ENCODE results near the gene HBS1L. TPM values are rescaled to one million over a fixed set of nuclear protein-coding genes. Genes with fewer than 3 reads are reported as not detected.

Gene HBS1L
- polyA plus RNA-seq, 1 of the 3 experiments (the other 2 are of a cell fraction), result 19.0 TPM

DNA sequence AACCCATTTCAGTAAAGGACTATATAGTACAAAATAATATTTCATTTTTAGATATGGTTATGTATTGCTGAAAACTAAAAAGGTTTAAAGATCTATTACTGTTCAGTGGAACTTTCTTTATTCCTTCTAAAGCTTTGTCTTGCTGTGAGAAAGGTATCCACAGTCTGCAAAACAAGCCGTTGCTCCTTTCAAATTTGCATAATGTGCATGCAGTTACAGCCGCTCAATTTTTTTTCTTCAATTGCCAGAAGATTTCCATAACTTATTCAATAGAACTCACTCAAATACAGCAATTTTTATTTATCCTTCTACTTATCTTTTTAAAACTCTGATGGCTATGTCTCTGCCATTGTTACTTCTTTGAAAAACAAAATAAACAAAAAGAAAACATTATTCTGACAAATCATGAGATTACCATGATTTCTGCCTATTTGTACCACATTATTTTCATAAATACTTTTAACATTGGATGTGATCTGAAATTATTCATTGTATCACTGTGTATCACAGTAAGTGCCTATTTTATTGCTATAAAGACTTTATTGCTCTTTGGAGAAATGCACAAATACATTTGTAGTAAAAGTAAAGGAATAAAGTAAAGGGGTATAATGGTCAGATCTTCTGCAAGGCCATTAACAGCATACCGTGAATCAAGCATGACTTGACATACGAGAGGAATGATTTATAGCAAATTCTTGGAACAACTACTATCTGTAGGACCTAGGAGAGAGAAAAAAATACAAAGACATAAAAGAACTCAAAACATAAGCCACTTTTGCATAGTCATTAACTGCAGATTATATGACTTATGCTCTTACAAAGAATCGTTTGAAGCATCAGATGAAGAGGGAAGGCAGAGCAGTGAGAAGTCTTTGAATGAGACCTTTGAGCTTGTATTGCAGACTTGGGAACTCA, 29.6 kb upstream of the HBS1L start:
- no peak for DNase-seq
- no peaks in the 10 kb centered on the region for H3K79me2 ChIP-seq (ENCODE audit: insufficient read depth)
- H3K9ac ChIP-seq, result no peak overlapping the region
- H3K36me3 ChIP-seq (replicated peaks in 1 of 2; ENCODE audit: control insufficient read depth in 1 of 2, insufficient read depth in 2 of 2, low read length in 1 of 2), result no peaks in the 10 kb centered on the region
- H3K27ac ChIP-seq (ENCODE audit: low read depth in 2 of 2, low read length in 1 of 2), result no peak overlapping the region
- 44% methylated on average over 5 of the region's 5 CpGs for WGBS (ENCODE audit: low lambda C conversion rate)
- ChIA-PET POLR2A (no interaction called here), CTCF (interaction anchor here (0.7 kb wide), 2 partner anchors 8 to 1530 kb away, joined by 3 read pairs; no protein-coding TSS in a partner anchor)
- H3K4me2 ChIP-seq, result no peak overlapping the region
- H3K9me3 ChIP-seq, result peaks cover 9% of the 10 kb centered on the region; the same call in 1 of the 2 replicates
- no peaks in the 10 kb centered on the region for H3F3A ChIP-seq (replicated peaks; ENCODE audit: insufficient read depth)
- H2AFZ ChIP-seq (ENCODE audit: low read depth), result no peak overlapping the region
- no peak for TF ChIP-seq SMC3 (IDR thresholded peaks at IDR 0.05; ENCODE audit: low read depth, low read length)
- no peak for TF ChIP-seq JUND (IDR thresholded peaks at IDR 0.05)
- no peak for TF ChIP-seq EZH2phosphoT487 (IDR thresholded peaks at IDR 0.05; ENCODE audit: borderline replicate concordance, low read depth)
- peaks cover 0 to 3% of the 10 kb centered on the region in 2 experiments; a peak in 1 of 4 replicates for H3K4me1 ChIP-seq (ENCODE audit: control insufficient read depth in 1 of 2, insufficient read depth in 2 of 2, low read depth in 1 of 2, low read length in 1 of 2)
- no peaks in the 10 kb centered on the region for H3K27me3 ChIP-seq (ENCODE audit: insufficient read depth)
- no peaks in the 10 kb centered on the region for H3K9me2 ChIP-seq
- H3K4me3 ChIP-seq (ENCODE audit: low read depth in 2 of 2, low read length in 1 of 2), result no peak overlapping the region
- no peaks in the 10 kb centered on the region for H4K20me1 ChIP-seq (ENCODE audit: insufficient read depth)

DNA sequence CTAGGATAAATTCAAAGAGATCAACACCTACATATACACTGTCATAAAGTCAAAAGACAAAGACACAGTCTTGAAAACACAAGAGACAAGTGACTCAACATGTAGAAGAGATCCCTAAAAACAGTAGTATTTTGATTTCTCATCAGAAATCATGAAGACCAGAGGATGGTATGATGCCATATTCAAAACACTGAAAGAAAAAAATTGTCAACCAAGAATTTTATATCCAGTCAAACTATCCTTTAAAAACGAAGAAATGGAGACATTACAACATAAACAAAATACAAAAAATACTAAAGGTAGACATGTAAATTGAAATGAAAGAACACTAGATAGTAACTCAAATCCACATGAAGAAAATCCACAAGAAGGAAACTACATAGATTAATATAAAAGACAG, 27.3 kb upstream of the HBS1L start:
- Histone ChIP-seq H3K4me2 (no peak overlapping the region), H2AFZ (ENCODE audit: low read depth) (no peak overlapping the region), H3K9me2 (no peaks in the 10 kb centered on the region), H3K36me3 (replicated peaks in 1 of 2; ENCODE audit: control insufficient read depth in 1 of 2, insufficient read depth in 2 of 2, low read length in 1 of 2) (no peaks in the 10 kb centered on the region), H3K4me3 (ENCODE audit: low read depth in 2 of 2, low read length in 1 of 2) (no peak overlapping the region), H3K4me1 (ENCODE audit: control insufficient read depth in 1 of 2, insufficient read depth in 2 of 2, low read depth in 1 of 2, low read length in 1 of 2) (peaks cover 0 to 3% of the 10 kb centered on the region in 2 experiments; a peak in 1 of 4 replicates), H4K20me1 (ENCODE audit: insufficient read depth) (no peaks in the 10 kb centered on the region), H3K9me3 (peaks cover 9% of the 10 kb centered on the region; the same call in 1 of the 2 replicates), H3K27me3 (ENCODE audit: insufficient read depth) (no peaks in the 10 kb centered on the region), H3K9ac (no peak overlapping the region), H3K27ac (ENCODE audit: low read depth in 2 of 2, low read length in 1 of 2) (no peak overlapping the region), H3K79me2 (ENCODE audit: insufficient read depth) (no peaks in the 10 kb centered on the region), H3F3A (replicated peaks; ENCODE audit: insufficient read depth) (no peaks in the 10 kb centered on the region)
- 3% methylated on average over 1 of the region's 1 CpG for whole genome bisulfite sequencing (ENCODE audit: low lambda C conversion rate)
- DNase-seq, result no peak
- POLR2A ChIA-PET, result no interaction called here
- CTCF ChIA-PET, result interaction anchor here (0.6 kb wide), 1 partner anchor 1672 kb away, joined by 3 read pairs; no protein-coding TSS in a partner anchor
- TF ChIP-seq FOXM1 (IDR thresholded peaks at IDR 0.05; ENCODE audit: low read depth) (no peak), JUND (IDR thresholded peaks at IDR 0.05) (no peak), FOXJ3 (CRISPR knock-in tag; IDR thresholded peaks at IDR 0.05) (no peak), TAF1 (IDR thresholded peaks at IDR 0.05; ENCODE audit: borderline replicate concordance, low read depth, low read length) (no peak), YY1 (IDR thresholded peaks at IDR 0.05; ENCODE audit: low read depth) (no peak), NFIC (IDR thresholded peaks at IDR 0.05; ENCODE audit: borderline replicate concordance) (no peak)
- TF ChIP-seq, protein P1, sequence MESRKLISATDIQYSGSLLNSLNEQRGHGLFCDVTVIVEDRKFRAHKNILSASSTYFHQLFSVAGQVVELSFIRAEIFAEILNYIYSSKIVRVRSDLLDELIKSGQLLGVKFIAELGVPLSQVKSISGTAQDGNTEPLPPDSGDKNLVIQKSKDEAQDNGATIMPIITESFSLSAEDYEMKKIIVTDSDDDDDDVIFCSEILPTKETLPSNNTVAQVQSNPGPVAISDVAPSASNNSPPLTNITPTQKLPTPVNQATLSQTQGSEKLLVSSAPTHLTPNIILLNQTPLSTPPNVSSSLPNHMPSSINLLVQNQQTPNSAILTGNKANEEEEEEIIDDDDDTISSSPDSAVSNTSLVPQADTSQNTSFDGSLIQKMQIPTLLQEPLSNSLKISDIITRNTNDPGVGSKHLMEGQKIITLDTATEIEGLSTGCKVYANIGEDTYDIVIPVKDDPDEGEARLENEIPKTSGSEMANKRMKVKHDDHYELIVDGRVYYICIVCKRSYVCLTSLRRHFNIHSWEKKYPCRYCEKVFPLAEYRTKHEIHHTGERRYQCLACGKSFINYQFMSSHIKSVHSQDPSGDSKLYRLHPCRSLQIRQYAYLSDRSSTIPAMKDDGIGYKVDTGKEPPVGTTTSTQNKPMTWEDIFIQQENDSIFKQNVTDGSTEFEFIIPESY (IDR thresholded peaks at IDR 0.05; ENCODE audit: borderline replicate concordance, low read depth), result no peak
